ENCODE data around the gene ENTHD1. TPM values are rescaled to one million over a fixed set of nuclear protein-coding genes. Genes with fewer than 3 reads are reported as not detected.

ENTHD1 gene
- total and polyA plus RNA-seq, 2 of the 4 experiments (the other 2 are of a cell fraction): not detected

DNA sequence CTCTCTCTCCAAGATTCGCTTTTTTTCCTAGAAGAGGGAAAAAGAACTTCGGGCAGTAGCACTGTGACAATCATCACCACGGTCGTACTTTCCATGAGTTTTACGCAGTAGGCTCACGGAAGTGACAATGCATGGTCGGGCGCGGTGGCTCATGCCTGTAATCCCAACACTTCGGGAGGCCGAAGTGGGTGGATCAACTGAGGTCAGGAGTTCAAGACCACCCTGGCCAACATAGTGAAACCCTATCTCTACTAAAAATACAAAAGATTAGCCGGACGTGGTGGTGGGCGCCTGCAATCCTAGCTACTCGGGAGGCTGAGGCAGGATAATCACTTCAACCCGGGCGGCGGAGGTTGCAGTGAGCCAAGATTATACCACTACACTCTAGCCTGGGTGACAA lies 30.7 kb upstream of the ENTHD1 start:
- H2BK5ac ChIP-seq (ENCODE audit: low read depth, low read length, poor library complexity, severe bottlenecking): no peak overlapping the region
- intact Hi-C loops (cut with micrococcal nuclease): no loop called here
- no peak overlapping the region for H3K27ac ChIP-seq (ENCODE audit: insufficient read depth, low read length)
- no peak overlapping the region for H2BK15ac ChIP-seq (ENCODE audit: low read depth, low read length)
- H4K5ac ChIP-seq (ENCODE audit: low read depth, low read length): no peak overlapping the region
- H2AK5ac ChIP-seq (ENCODE audit: low read depth, low read length): no peak overlapping the region
- ATAC-seq (ENCODE audit: low read depth): no peak
- no peak overlapping the region for H3K56ac ChIP-seq (ENCODE audit: extremely low read depth, insufficient read depth, low read length)
- dilution Hi-C loops (cut with HindIII; ENCODE audit: low sequenced_read_pairs, unreplicated experiment): no loop called here
- WGBS, 2 experiments (ENCODE audit: extremely low coverage in 2 of 2, insufficient read length in 1 of 2): no CpG with 5 or more reads among the region's 18 CpGs
- no peak overlapping the region for H2AK9ac ChIP-seq (replicated peaks; ENCODE audit: low read depth, low read length, poor library complexity)
- H2AFZ ChIP-seq (replicated peaks; ENCODE audit: low read length, poor library complexity): no peak overlapping the region
- H4K20me1 ChIP-seq (ENCODE audit: insufficient read depth, low read length): no peaks in the 10 kb centered on the region
- H3K36me3 ChIP-seq (ENCODE audit: control insufficient read depth, insufficient read depth, low read length): no peaks in the 10 kb centered on the region
- no peak overlapping the region for H2BK120ac ChIP-seq (ENCODE audit: low read depth, low read length)
- POLR2A ChIA-PET (ENCODE audit: unreplicated experiment): no interaction called here
- in situ Hi-C loops (cut with MboI; ENCODE audit: low sequenced_read_pairs): no loop called here
- no peak overlapping the region for H3K4ac ChIP-seq (ENCODE audit: low read depth, low read length)
- TF ChIP-seq, protein P1, sequence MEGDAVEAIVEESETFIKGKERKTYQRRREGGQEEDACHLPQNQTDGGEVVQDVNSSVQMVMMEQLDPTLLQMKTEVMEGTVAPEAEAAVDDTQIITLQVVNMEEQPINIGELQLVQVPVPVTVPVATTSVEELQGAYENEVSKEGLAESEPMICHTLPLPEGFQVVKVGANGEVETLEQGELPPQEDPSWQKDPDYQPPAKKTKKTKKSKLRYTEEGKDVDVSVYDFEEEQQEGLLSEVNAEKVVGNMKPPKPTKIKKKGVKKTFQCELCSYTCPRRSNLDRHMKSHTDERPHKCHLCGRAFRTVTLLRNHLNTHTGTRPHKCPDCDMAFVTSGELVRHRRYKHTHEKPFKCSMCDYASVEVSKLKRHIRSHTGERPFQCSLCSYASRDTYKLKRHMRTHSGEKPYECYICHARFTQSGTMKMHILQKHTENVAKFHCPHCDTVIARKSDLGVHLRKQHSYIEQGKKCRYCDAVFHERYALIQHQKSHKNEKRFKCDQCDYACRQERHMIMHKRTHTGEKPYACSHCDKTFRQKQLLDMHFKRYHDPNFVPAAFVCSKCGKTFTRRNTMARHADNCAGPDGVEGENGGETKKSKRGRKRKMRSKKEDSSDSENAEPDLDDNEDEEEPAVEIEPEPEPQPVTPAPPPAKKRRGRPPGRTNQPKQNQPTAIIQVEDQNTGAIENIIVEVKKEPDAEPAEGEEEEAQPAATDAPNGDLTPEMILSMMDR (conservative IDR thresholded peaks at IDR 0.05; ENCODE audit: low read depth, low read length): no peak
- TF ChIP-seq, protein P2, sequence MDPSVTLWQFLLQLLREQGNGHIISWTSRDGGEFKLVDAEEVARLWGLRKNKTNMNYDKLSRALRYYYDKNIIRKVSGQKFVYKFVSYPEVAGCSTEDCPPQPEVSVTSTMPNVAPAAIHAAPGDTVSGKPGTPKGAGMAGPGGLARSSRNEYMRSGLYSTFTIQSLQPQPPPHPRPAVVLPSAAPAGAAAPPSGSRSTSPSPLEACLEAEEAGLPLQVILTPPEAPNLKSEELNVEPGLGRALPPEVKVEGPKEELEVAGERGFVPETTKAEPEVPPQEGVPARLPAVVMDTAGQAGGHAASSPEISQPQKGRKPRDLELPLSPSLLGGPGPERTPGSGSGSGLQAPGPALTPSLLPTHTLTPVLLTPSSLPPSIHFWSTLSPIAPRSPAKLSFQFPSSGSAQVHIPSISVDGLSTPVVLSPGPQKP (IDR thresholded peaks at IDR 0.05; ENCODE audit: borderline replicate concordance, low read depth, low read length): no peak
- TF ChIP-seq MAZ (IDR thresholded peaks at IDR 0.05; ENCODE audit: borderline replicate concordance, low read depth, low read length) (no peak), RCOR1 (IDR thresholded peaks at IDR 0.05; ENCODE audit: insufficient replicate concordance, low read length) (no peak), CHD1 (IDR thresholded peaks at IDR 0.05; ENCODE audit: low read depth, low read length) (no peak), CEBPB (IDR thresholded peaks at IDR 0.05; ENCODE audit: low read depth, low read length) (no peak), POLR2A (IDR thresholded peaks at IDR 0.05; ENCODE audit: low read depth, low read length) (no peak), NFE2L2 (IDR thresholded peaks at IDR 0.05; ENCODE audit: low read depth, low read length) (no peak), BHLHE40 (IDR thresholded peaks at IDR 0.05; ENCODE audit: low read depth, low read length) (no peak), RAD21 (IDR thresholded peaks at IDR 0.05; ENCODE audit: low read length) (no peak), RFX5 (IDR thresholded peaks at IDR 0.05; ENCODE audit: low read depth, low read length) (no peak), MXI1 (IDR thresholded peaks at IDR 0.05; ENCODE audit: borderline replicate concordance, low read depth, low read length) (no peak), SMC3 (IDR thresholded peaks at IDR 0.05; ENCODE audit: low read depth, low read length) (no peak)
- TF ChIP-seq, protein P3, sequence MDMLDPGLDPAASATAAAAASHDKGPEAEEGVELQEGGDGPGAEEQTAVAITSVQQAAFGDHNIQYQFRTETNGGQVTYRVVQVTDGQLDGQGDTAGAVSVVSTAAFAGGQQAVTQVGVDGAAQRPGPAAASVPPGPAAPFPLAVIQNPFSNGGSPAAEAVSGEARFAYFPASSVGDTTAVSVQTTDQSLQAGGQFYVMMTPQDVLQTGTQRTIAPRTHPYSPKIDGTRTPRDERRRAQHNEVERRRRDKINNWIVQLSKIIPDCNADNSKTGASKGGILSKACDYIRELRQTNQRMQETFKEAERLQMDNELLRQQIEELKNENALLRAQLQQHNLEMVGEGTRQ (IDR thresholded peaks at IDR 0.05; ENCODE audit: low read depth, low read length): no peak
- no peak overlapping the region for H3K4me2 ChIP-seq (ENCODE audit: low read depth, low read length)
- H3K23ac ChIP-seq (ENCODE audit: low read depth, low read length): no peak overlapping the region
- no peak overlapping the region for H4K8ac ChIP-seq (ENCODE audit: low read depth in 2 of 2, low read length in 2 of 2)
- no peak overlapping the region for H3K14ac ChIP-seq (replicated peaks; ENCODE audit: low read depth, low read length)
- DNase-seq: no peak
- CTCF ChIA-PET: interaction anchor here (1.0 kb wide), 1 partner anchor 11 kb away, joined by 3 read pairs; no protein-coding TSS in a partner anchor
- H3K79me1 ChIP-seq (ENCODE audit: low read depth in 1 of 2, low read length in 2 of 2): no peaks in the 10 kb centered on the region
- no peak overlapping the region for H2BK20ac ChIP-seq (ENCODE audit: low read depth, low read length)
- no peaks in the 10 kb centered on the region; the same call in 1 of the 2 replicates for H3K9me1 ChIP-seq (ENCODE audit: insufficient read depth, low read length)
- no peak overlapping the region for H3K4me3 ChIP-seq (ENCODE audit: insufficient read depth, low read depth, low read length)
- no peaks in the 10 kb centered on the region for H3K4me1 ChIP-seq (ENCODE audit: control insufficient read depth, insufficient read depth, low read length)
- peaks cover 73% of the 10 kb centered on the region for H3K27me3 ChIP-seq (ENCODE audit: control insufficient read depth, insufficient read depth, low read length)
- no TSS peak for BruUV-seq (replicated peaks)
- no peak overlapping the region for H4K91ac ChIP-seq (ENCODE audit: insufficient read depth, low read depth, low read length)
- H3K9me3 ChIP-seq (ENCODE audit: control insufficient read depth, insufficient read depth, low read length): no peaks in the 10 kb centered on the region
- no peak overlapping the region for H3K9ac ChIP-seq (ENCODE audit: low read depth, low read length)
- no peak overlapping the region for H3K18ac ChIP-seq (ENCODE audit: low read depth, low read length)
